IMR-90 (cell line): ENCODE data around the gene SBK2.

Experiments
- BHLHE40 ChIP-seq: fragments of 150-350 bp; IDR thresholded peaks from 2 replicates; pipeline ENCODE4 v1.6.1; 2016; ENCODE audit warnings: mild to moderate bottlenecking, low read depth, low read length
- CEBPB ChIP-seq: IDR thresholded peaks from 2 replicates; pipeline ENCODE4 v1.6.1; 2012; ENCODE audit warnings: low read depth, low read length, improper control_type of control experiment
- CHD1 ChIP-seq: IDR thresholded peaks from 2 replicates; pipeline ENCODE4 v1.6.1; 2012; ENCODE audit warnings: low read depth, low read length, improper control_type of control experiment
- MAFK ChIP-seq: IDR thresholded peaks from 2 replicates; pipeline ENCODE4 v1.6.1; 2012; ENCODE audit warnings: low read depth, low read length, improper control_type of control experiment
- MAZ ChIP-seq: IDR thresholded peaks from 2 replicates; pipeline ENCODE4 v1.6.1; 2012; ENCODE audit warnings: low read depth, mild to moderate bottlenecking, low read length, improper control_type of control experiment, moderate library complexity, borderline replicate concordance
- MXI1 ChIP-seq: IDR thresholded peaks from 2 replicates; pipeline ENCODE4 v1.6.1; 2012; ENCODE audit warnings: low read depth, mild to moderate bottlenecking, low read length, moderate library complexity, borderline replicate concordance
- POLR2A ChIP-seq: IDR thresholded peaks from 2 replicates; pipeline ENCODE4 v1.6.1; 2012; ENCODE audit warnings: mild to moderate bottlenecking, low read depth, low read length
- RAD21 ChIP-seq: IDR thresholded peaks from 2 replicates; pipeline ENCODE4 v1.6.1; 2012; ENCODE audit warnings: low read length, improper control_type of control experiment
- RCOR1 ChIP-seq: IDR thresholded peaks from 2 replicates; pipeline ENCODE4 v1.6.1; 2012; ENCODE audit warnings: mild to moderate bottlenecking, low read length, improper control_type of control experiment; ENCODE audit not compliant: insufficient replicate concordance
- RFX5 ChIP-seq: IDR thresholded peaks from 2 replicates; pipeline ENCODE4 v1.8.0; 2012; ENCODE audit warnings: low read depth, mild to moderate bottlenecking, low read length, moderate library complexity
- SMC3 ChIP-seq: fragments of 150-350 bp; IDR thresholded peaks from 2 replicates; pipeline ENCODE4 v1.6.1; 2016; ENCODE audit warnings: low read depth, mild to moderate bottlenecking, antibody characterized with exemption, low read length, moderate library complexity
- TF ChIP-seq, protein P1 (sequence below): conservative IDR thresholded peaks from 2 replicates; pipeline ENCODE4 v1.5.1; 2012; ENCODE audit warnings: mild to moderate bottlenecking, low read depth, low read length, improper control_type of control experiment
- TF ChIP-seq, protein P2 (sequence below): fragments of 150-350 bp; IDR thresholded peaks from 2 replicates; pipeline ENCODE4 v1.6.1; 2017; ENCODE audit warnings: mild to moderate bottlenecking, antibody characterized with exemption, low read length, low read depth

DNA sequence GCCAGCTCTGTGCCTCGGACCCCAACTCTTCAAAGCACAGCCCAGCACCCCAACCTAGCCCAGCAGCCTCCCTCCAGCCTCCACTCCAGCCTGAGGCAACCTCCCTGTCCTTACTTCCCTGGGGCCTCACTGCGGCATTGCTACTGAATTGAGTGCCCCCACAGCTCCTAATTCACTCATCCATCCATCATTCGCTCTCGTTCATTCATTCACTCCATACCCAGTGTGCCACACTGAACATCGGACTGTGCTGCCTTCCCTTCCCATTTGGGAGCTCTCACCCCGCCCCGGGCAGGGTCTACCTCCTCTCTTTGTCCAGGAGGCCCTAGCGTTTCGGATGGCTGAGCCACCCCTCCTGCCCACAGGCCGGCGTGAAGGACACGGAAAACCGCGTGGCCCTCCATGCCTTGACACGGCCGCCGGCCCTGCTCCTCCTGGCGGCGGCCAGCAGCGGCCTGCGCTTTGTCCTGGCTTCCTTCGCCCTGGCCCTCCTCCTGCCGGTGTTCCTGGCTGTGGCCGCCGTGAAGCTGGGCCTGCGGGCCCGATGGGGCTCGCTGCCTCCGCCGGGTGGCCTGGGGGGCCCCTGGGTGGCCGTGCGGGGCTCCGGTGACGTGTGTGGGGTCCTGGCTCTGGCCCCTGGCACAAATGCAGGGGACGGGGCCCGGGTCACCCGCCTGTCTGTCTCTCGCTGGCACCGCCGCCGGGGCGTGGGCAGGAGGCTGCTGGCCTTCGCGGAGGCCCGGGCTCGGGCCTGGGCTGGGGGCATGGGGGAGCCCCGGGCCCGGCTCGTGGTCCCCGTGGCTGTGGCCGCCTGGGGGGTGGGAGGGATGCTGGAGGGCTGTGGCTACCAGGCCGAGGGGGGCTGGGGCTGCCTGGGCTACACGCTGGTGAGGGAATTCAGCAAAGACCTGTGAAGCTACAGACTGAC is 50.6 kb downstream of the SBK2 start:
- TF ChIP-seq, protein P1, sequence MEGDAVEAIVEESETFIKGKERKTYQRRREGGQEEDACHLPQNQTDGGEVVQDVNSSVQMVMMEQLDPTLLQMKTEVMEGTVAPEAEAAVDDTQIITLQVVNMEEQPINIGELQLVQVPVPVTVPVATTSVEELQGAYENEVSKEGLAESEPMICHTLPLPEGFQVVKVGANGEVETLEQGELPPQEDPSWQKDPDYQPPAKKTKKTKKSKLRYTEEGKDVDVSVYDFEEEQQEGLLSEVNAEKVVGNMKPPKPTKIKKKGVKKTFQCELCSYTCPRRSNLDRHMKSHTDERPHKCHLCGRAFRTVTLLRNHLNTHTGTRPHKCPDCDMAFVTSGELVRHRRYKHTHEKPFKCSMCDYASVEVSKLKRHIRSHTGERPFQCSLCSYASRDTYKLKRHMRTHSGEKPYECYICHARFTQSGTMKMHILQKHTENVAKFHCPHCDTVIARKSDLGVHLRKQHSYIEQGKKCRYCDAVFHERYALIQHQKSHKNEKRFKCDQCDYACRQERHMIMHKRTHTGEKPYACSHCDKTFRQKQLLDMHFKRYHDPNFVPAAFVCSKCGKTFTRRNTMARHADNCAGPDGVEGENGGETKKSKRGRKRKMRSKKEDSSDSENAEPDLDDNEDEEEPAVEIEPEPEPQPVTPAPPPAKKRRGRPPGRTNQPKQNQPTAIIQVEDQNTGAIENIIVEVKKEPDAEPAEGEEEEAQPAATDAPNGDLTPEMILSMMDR, result no peak
- no peak for TF ChIP-seq MXI1
- no peak for TF ChIP-seq RAD21
- TF ChIP-seq POLR2A, result no peak; the same call in 1 of the 2 replicates
- TF ChIP-seq SMC3, result no peak
- no peak for TF ChIP-seq MAFK
- TF ChIP-seq CHD1, result no peak
- no peak for TF ChIP-seq RCOR1
- no peak for TF ChIP-seq BHLHE40
- TF ChIP-seq, protein P2, sequence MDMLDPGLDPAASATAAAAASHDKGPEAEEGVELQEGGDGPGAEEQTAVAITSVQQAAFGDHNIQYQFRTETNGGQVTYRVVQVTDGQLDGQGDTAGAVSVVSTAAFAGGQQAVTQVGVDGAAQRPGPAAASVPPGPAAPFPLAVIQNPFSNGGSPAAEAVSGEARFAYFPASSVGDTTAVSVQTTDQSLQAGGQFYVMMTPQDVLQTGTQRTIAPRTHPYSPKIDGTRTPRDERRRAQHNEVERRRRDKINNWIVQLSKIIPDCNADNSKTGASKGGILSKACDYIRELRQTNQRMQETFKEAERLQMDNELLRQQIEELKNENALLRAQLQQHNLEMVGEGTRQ, result no peak
- TF ChIP-seq MAZ, result no peak
- no peak for TF ChIP-seq RFX5
- TF ChIP-seq CEBPB, result no peak
